Bronchial epithelial cell (primary cell): ENCODE data around the gene C16orf46. TPM values are rescaled to one million over a fixed set of nuclear protein-coding genes. Genes with fewer than 3 reads are reported as not detected.

Experiments used
- DNase-seq: peaks from one replicate; pipeline ENCODE4 v3.0.0-alpha.2; 2010; ENCODE audit warnings: low read depth
- FAIRE-seq: peaks from 2 replicates; lab custom pipeline; 2011; peaks lifted over from hg19 to GRCh38; lab: Jason Lieb, UNC
- H3K27me3 ChIP-seq: 2 replicates; pipeline ENCODE4 v1.5.1; 2011; ENCODE audit warnings: low read length; ENCODE audit not compliant: control insufficient read depth, insufficient read depth
- H3K36me3 ChIP-seq: 2 replicates; pipeline ENCODE4 v1.5.1; 2011; ENCODE audit warnings: low read length; ENCODE audit not compliant: control insufficient read depth, insufficient read depth
- H3K4me3 ChIP-seq: 2 replicates; pipeline ENCODE4 v1.5.1; 2011; ENCODE audit warnings: mild to moderate bottlenecking, low read depth, low read length, control low read depth
- total RNA-seq: library from RNA; depleted of rRNA; stranded (reverse); fragments of >200 nt; gene quantifications from 2 replicates; pipeline ENCODE4 v1.2.1, GENCODE V29; 2014
- TF ChIP-seq, protein P1 (sequence below): IDR thresholded peaks from 2 replicates; pipeline ENCODE4 v1.5.1; 2011; ENCODE audit warnings: mild to moderate bottlenecking, moderate library complexity, low read length, control low read depth, inconsistent platforms; ENCODE audit not compliant: insufficient read depth, severe bottlenecking

Gene C16orf46
- total RNA-seq, 1 donor from 2014 or later, result 0.53 TPM

DNA sequence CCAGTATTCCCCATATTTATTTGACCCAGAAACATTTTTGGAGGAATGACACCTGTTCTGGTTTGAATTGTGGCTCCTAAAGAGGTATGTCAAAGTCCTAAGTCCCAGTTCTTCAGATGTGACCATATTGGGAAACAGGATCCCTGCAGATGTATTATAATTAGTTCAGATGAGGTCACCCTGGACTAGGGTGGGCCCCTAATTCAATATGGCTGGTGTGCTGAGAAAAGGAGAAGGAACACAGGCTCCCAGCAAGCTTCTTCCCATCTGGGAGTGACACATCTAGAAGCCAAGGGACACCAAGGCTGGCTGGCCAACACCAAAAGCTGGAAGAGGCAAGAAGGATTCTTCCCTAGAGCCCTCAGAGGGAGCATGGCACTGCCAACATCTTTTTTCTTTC, 22.9 kb upstream of the C16orf46 start:
- no peak for DNase-seq
- Histone ChIP-seq H3K36me3 (no peaks in the 10 kb centered on the region), H3K4me3 (no peak overlapping the region), H3K27me3 (no peaks in the 10 kb centered on the region)
- TF ChIP-seq, protein P1, sequence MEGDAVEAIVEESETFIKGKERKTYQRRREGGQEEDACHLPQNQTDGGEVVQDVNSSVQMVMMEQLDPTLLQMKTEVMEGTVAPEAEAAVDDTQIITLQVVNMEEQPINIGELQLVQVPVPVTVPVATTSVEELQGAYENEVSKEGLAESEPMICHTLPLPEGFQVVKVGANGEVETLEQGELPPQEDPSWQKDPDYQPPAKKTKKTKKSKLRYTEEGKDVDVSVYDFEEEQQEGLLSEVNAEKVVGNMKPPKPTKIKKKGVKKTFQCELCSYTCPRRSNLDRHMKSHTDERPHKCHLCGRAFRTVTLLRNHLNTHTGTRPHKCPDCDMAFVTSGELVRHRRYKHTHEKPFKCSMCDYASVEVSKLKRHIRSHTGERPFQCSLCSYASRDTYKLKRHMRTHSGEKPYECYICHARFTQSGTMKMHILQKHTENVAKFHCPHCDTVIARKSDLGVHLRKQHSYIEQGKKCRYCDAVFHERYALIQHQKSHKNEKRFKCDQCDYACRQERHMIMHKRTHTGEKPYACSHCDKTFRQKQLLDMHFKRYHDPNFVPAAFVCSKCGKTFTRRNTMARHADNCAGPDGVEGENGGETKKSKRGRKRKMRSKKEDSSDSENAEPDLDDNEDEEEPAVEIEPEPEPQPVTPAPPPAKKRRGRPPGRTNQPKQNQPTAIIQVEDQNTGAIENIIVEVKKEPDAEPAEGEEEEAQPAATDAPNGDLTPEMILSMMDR, result no peak
- no peak for FAIRE-seq

DNA sequence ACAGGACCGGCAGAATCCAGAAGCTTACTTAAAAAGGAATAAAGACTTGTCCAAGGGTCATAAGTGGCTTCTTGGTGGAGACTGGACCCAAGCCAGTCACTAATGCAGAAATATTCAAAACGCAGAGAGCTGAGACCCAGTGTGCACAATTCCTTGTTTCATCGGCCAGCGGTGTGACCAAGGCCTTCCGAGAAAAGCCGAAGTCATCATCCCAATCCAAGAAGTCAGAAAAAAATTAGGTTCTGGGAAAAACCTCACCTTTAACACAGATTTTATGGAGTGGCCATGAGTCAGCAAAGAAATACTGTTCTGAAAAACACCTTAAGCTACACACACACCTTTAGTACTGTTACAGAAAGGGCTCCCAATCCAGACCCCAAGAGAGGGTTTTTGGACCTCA, 20.2 kb upstream of the C16orf46 start:
- no peaks in the 10 kb centered on the region for H3K27me3 ChIP-seq
- FAIRE-seq, result no peak
- no peaks in the 10 kb centered on the region for H3K36me3 ChIP-seq
- TF ChIP-seq, protein P1, result no peak
- no peak for DNase-seq
- no peak overlapping the region for H3K4me3 ChIP-seq

DNA sequence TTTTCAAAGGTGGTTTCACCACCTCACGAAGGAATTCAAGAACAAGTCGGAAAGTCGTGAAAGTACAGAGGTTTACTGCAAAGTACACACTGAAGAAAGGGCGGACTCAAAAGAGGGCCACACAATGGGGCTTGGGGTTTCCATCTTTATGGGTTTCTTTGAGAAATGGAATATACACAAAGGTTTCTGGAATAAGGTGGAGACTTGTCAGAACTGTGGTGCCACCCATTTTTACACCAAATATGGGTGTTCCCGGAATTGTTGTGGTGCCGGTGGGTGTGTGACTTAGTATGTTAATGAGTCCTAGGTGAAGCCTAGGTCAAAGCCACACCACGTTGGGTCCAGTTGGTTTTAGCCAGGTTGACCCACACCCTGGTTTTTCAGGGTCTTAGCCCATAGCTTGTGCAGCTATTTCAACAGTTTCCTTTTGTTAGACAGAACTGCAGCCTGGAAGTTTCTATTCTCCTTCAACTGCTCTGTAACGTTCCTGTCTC, 19.7 kb upstream of the C16orf46 start:
- Histone ChIP-seq H3K27me3 (no peaks in the 10 kb centered on the region), H3K36me3 (no peaks in the 10 kb centered on the region), H3K4me3 (peak overlapping the region; percentile 84)
- no peak for DNase-seq
- no peak for FAIRE-seq
- TF ChIP-seq, protein P1, result no peak

DNA sequence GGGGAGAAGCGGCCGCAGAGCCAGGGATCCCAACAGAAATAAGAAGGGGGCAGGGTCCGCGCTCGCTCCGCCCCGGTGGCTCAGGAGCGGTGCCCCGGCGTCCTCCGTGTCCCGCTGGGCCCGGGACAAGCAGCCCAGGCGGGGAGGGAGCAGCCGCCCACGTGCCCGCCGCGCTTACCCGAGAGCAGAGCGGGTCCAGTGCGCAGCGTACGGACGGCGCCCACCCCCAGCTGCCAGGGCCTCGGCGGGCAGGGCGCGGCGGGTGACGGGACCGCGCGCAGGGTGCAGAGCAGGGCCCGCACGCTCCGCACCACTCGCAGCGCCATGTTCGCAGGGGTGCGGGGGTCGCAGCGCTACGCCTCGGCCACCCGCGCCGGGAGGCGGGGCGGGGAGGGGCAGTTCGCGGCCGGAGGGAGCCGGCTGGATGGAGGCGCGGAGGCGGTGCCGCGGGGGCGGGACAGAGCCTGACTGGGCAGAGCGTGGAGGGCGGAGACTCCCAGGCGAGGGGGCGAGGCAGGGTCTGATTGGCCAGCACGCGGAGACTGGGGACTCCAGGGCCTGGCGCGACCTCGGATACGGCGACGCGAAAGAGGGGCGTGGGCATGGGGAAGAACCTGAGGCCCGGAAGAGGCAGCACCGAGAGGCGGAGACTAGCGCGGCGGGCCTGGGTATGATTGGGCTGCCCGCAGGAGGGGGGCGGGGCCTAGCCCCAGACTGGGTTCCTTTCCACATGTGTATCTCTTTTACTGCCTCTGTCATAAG, 19.1 kb upstream of the C16orf46 start, which contains the start of gene GCSH:
GCSH (minus strand) TSS at position 443 of the 762 bp plus-strand sequence; CDS start at position 326, 117 bp downstream.
- FAIRE-seq (no peak), DNase-seq (peak; percentile 96)
- TF ChIP-seq, protein P1, result no peak
- Histone ChIP-seq H3K27me3 (no peaks in the 10 kb centered on the region), H3K4me3 (peak within 1 kb of the TSS; percentile 84), H3K36me3 (no peaks in the 10 kb centered on the region)

DNA sequence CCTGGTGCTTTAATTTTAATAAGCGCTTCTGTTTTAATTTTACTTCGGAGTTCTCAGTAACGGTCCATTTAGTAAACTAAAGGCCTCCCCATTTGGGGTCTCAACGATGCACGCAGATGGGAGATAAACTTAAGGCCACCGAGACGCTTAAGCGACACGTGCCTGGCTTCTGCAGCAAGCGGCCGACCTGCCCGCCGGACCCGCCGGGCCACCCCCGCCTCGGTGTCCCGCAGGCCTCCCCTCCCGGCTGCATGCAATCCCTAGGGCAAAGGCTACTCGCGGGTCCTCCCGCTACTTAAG, 18.6 kb upstream of the C16orf46 start:
- no peak for DNase-seq
- Histone ChIP-seq H3K4me3 (peak overlapping the region; percentile 84), H3K36me3 (no peaks in the 10 kb centered on the region), H3K27me3 (no peaks in the 10 kb centered on the region)
- FAIRE-seq, result no peak
- TF ChIP-seq, protein P1, result no peak

DNA sequence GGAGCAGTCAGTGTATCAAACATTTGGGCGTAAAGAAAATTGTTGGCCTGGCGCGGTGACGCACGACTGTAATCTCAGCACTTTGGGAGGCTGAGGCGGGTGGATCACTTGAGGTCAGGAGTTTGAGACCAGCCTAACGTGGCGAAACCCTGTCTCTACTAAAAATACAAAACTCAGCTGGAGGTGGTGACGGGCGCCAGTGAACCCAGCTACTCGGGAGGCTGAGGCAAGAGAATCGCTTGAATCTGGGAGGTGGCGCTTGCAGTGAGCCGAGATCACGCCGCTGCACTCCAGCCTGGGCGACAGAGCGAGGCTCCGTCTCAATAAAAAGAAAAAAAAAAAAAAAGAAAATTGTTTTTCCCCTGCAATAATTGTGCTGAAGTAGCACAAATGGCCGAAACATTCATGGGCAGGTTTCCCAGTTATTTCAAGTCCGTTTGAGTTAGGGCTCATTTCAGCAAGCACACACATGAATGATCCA, 17.8 kb upstream of the C16orf46 start:
- no peak for FAIRE-seq
- Histone ChIP-seq H3K36me3 (no peaks in the 10 kb centered on the region), H3K4me3 (no peak overlapping the region), H3K27me3 (no peaks in the 10 kb centered on the region)
- TF ChIP-seq, protein P1, result no peak
- no peak for DNase-seq
